Ascending aorta (tissue), 2 donors: ENCODE results near the gene CALML3. TPM values are rescaled to one million over a fixed set of nuclear protein-coding genes. Genes with fewer than 3 reads are reported as not detected.
A peak's percentile ranks its signal among the peaks of the same experiment; 100 is the strongest.

Experiments
- DNase-seq, 2 donors: peaks; one replicate each; pipeline ENCODE4 v3.0.0-alpha.2; 2019; ENCODE audit warnings: low spot score in 2 of 2
- H3K27ac ChIP-seq, 2 donors: fragments of 200-600 bp; sonication (generic); one replicate each; pipeline ENCODE4 v1.5.1; 2016 to 2017; ENCODE audit warnings: mild to moderate bottlenecking in 1 of 2
- H3K27me3 ChIP-seq: fragments of 200-600 bp; sonication (generic); one replicate; pipeline ENCODE4 v1.5.1; 2017
- H3K36me3 ChIP-seq, 2 donors: fragments of 200-600 bp; sonication (generic); one replicate each; pipeline ENCODE4 v1.5.1; 2016
- H3K4me1 ChIP-seq, 2 donors: fragments of 200-600 bp; sonication (generic); one replicate each; pipeline ENCODE4 v1.5.1; 2016 to 2017; ENCODE audit warnings: mild to moderate bottlenecking in 1 of 2
- H3K4me3 ChIP-seq, 2 donors: fragments of 200-600 bp; sonication (generic); one replicate each; pipeline ENCODE4 v1.5.1; 2016 to 2017; ENCODE audit warnings: mild to moderate bottlenecking in 1 of 2
- H3K9me3 ChIP-seq, 2 donors: fragments of 200-600 bp; sonication (generic); one replicate each; pipeline ENCODE4 v1.5.1; 2016
- CTCF ChIP-seq, 3 experiments: fragments of 200-600 bp in 2 of 3; fragments of 450-650 bp in 1 of 3; sonication (generic) in 2 of 3; IDR thresholded peaks; one replicate each; pipeline ENCODE4 v1.5.1; 2016 to 2019; ENCODE audit warnings: antibody characterized with exemption in 3 of 3, mild to moderate bottlenecking in 1 of 3, moderate library complexity in 1 of 3
- intact Hi-C: fragments of 100-400 bp; cut with DNase I; formaldehyde crosslinking; loops from one replicate; pipeline ENCODE4 v1.15.1; 2023
- total RNA-seq: library from RNA; depleted of rRNA; stranded (reverse); fragments of >200 nt; gene quantifications from one replicate; pipeline ENCODE4 v1.1.0, GENCODE V29; 2016

The CALML3 gene
- total RNA-seq, 1 donor from 2014 or later = not detected

GRCh38 chr10:5479481-5480161 lies 45.1 kb upstream of the CALML3 start:
- no peak for TF ChIP-seq CTCF (IDR thresholded peaks at IDR 0.05)
- intact Hi-C loops = no loop called here
- Histone ChIP-seq H3K36me3 (no peaks in the 10 kb centered on the region), H3K27me3 (no peaks in the 10 kb centered on the region), H3K27ac (no peak overlapping the region), H3K4me1 (no peaks in the 10 kb centered on the region), H3K9me3 (peaks cover 0 to 5% of the 10 kb centered on the region in 2 donors), H3K4me3 (no peak overlapping the region)
- peak in 1 of 2 donors; percentile 54 for DNase-seq

- Histone ChIP-seq H3K4me1 (no peaks in the 10 kb centered on the region), H3K27ac (no peak overlapping the region), H3K36me3 (no peaks in the 10 kb centered on the region), H3K27me3 (no peaks in the 10 kb centered on the region), H3K9me3 (peaks cover 0 to 5% of the 10 kb centered on the region in 2 donors), H3K4me3 (no peak overlapping the region)
- DNase-seq = peak in 1 of 2 donors; percentile 42
- no peak for TF ChIP-seq CTCF (IDR thresholded peaks at IDR 0.05)
- intact Hi-C loops = no loop called here
These were observed 44.4 kb upstream of the CALML3 start for GRCh38 chr10:5480162-5480941.

- Histone ChIP-seq H3K27me3 (no peaks in the 10 kb centered on the region), H3K4me1 (no peaks in the 10 kb centered on the region), H3K36me3 (no peaks in the 10 kb centered on the region), H3K4me3 (no peak overlapping the region), H3K9me3 (peaks cover 0 to 5% of the 10 kb centered on the region in 2 donors), H3K27ac (no peak overlapping the region)
- no peak for TF ChIP-seq CTCF (IDR thresholded peaks at IDR 0.05)
- peak in 1 of 2 donors; percentile 28 for DNase-seq
- intact Hi-C loops = no loop called here
These were observed 43.6 kb upstream of the CALML3 start for GRCh38 chr10:5481121-5481520.

GRCh38 chr10:5482016-5482415 lies 42.7 kb upstream of the CALML3 start:
- intact Hi-C loops = no loop called here
- H3K36me3 ChIP-seq = no peaks in the 10 kb centered on the region
- TF ChIP-seq CTCF (IDR thresholded peaks at IDR 0.05) = no peak
- no peaks in the 10 kb centered on the region for H3K4me1 ChIP-seq
- no peak overlapping the region for H3K4me3 ChIP-seq
- H3K27ac ChIP-seq = no peak overlapping the region
- DNase-seq = peak in 1 of 2 donors; percentile 40
- H3K9me3 ChIP-seq = peaks cover 0 to 5% of the 10 kb centered on the region in 2 donors
- no peaks in the 10 kb centered on the region for H3K27me3 ChIP-seq

GRCh38 chr10:5484205-5484604 lies 40.6 kb upstream of the CALML3 start:
- DNase-seq = no peak
- Histone ChIP-seq H3K4me3 (no peak overlapping the region), H3K4me1 (no peaks in the 10 kb centered on the region), H3K27me3 (no peaks in the 10 kb centered on the region), H3K9me3 (peaks cover 0 to 5% of the 10 kb centered on the region in 2 donors), H3K27ac (no peak overlapping the region), H3K36me3 (no peaks in the 10 kb centered on the region)
- TF ChIP-seq CTCF (IDR thresholded peaks at IDR 0.05) = no peak
- intact Hi-C loops = no loop called here
